Activated CD4-positive, alpha-beta memory T cell treated with anti-CD3 and anti-CD28 coated beads, Interleukin-2, amount 10 ng/mL, durations not matched to agents 7 days and 5 days (primary cell): ENCODE measurements around the gene MAPK1. TPM values are rescaled to one million over a fixed set of nuclear protein-coding genes. Genes with fewer than 3 reads are reported as not detected.
A peak's percentile ranks its signal among the peaks of the same experiment; 100 is the strongest.

Experiments used
- CTCF ChIA-PET: fragments of 350-600 bp; sonication (Branson Sonifier 250); formaldehyde crosslinking; loops from one replicate; lab custom pipeline; 2021; ENCODE audit warnings: antibody characterized with exemption, inconsistent platforms; lab: Charles Lee
- POLR2A ChIA-PET: fragments of 350-600 bp; sonication (Branson Sonifier 250); formaldehyde crosslinking; loops from one replicate; lab custom pipeline; 2021; ENCODE audit warnings: antibody characterized with exemption; lab: Charles Lee
- DNase-seq: peaks from one replicate; pipeline ENCODE4 v3.0.0-alpha.2; 2020
- H3K27ac Mint-ChIP-seq: one replicate; pipeline ENCODE4 v1.8.0; 2021; ENCODE audit warnings: mild to moderate bottlenecking, mixed read lengths
- H3K27me3 Mint-ChIP-seq: one replicate; pipeline ENCODE4 v1.8.0; 2021; ENCODE audit warnings: mixed read lengths
- H3K36me3 Mint-ChIP-seq: one replicate; pipeline ENCODE4 v1.8.0; 2021; ENCODE audit warnings: low read depth, mixed read lengths
- H3K4me1 Mint-ChIP-seq: one replicate; pipeline ENCODE4 v1.8.0; 2021; ENCODE audit warnings: mixed read lengths
- H3K4me3 Mint-ChIP-seq: one replicate; pipeline ENCODE4 v1.8.0; 2021; ENCODE audit warnings: mild to moderate bottlenecking, mixed read lengths
- H3K9me3 Mint-ChIP-seq: one replicate; pipeline ENCODE4 v1.8.0; 2021; ENCODE audit warnings: mixed read lengths
- total RNA-seq, 2 experiments: library from RNA; stranded (reverse); gene quantifications; one replicate each; pipeline ENCODE4 v1.2.3, GENCODE V29; 2021

Gene MAPK1
- total RNA-seq, 2 experiments from 2014 or later: 97.6 to 99.5 TPM

DNA sequence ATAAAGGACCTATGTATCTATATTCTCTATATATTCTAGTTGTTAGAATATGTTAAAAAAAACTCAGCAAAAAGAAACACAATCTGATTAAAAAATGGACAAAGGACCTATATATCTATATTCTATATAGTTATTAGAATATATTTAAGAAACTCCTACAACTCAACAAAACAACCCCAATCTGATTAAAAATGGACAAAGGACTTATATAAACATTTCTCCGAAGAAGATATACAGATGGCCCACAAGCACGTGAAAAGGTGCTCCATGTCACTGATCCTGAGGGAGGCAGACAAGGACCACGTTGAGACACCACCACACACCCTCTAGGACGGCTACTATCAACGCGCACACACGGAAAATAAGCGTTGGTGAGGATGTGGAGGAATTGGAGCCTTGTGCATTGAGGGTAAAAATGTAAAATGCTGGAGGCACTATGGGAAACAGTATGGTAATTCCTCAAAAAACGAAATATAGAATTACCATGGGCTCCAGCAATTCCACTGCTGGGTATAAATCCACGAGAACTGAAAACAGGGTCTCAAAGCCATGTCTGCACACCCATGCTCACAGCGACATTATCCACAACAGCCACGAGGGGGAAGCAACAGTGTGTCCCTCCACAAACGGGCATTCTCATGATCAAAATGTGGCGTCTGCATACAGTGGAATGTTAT is 154.6 kb downstream of the MAPK1 start:
- DNase-seq: peak; percentile 60
- POLR2A ChIA-PET: interaction anchor here (0.6 kb wide), 1 partner anchor 240 kb away, joined by 3 read pairs; the partner anchor contains the start of gene PPM1F
- Mint-ChIP-seq H3K4me1 (peaks cover 5% of the 10 kb centered on the region), H3K4me3 (no peak overlapping the region), H3K9me3 (no peaks in the 10 kb centered on the region), H3K27me3 (no peaks in the 10 kb centered on the region), H3K36me3 (no peaks in the 10 kb centered on the region), H3K27ac (no peak overlapping the region)
- CTCF ChIA-PET: interaction anchor here (0.7 to 1.8 kb wide), 2 partner anchors 60 to 154 kb away, joined by 3 to 5 read pairs; partner anchors contain the start of gene MAPK1

DNA sequence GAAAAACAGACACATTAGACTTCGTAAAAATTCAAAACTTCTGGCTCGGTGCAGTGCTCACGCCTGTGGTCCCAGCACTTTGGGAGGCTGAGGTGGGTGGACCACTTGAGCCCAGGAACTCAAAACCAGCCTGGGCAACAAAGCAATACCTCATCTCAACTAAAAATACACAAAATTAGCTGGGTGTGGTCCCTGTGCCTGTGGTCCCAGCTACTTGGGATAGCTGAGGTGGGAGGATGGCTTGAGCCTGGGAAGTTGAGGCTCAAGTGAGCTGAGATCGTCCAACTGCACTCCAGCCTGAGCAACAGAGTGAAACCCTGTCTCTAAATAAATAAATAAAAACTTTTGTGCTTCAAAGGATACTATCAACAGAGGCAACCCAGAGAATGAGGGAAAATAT is 155.6 kb downstream of the MAPK1 start:
- Mint-ChIP-seq H3K27ac (no peak overlapping the region), H3K27me3 (no peaks in the 10 kb centered on the region), H3K9me3 (no peaks in the 10 kb centered on the region), H3K4me1 (peaks cover 5% of the 10 kb centered on the region), H3K36me3 (no peaks in the 10 kb centered on the region), H3K4me3 (no peak overlapping the region)
- no peak for DNase-seq
- CTCF ChIA-PET: interaction anchor here (0.7 to 1.8 kb wide), 2 partner anchors 59 to 155 kb away, joined by 3 to 5 read pairs; partner anchors contain the start of gene MAPK1
- POLR2A ChIA-PET: no interaction called here

GRCh38 chr22:21710156-21710555 is 157.3 kb downstream of the MAPK1 start:
- Mint-ChIP-seq H3K36me3 (no peaks in the 10 kb centered on the region), H3K4me1 (peaks cover 5% of the 10 kb centered on the region)
- POLR2A ChIA-PET: no interaction called here

DNA sequence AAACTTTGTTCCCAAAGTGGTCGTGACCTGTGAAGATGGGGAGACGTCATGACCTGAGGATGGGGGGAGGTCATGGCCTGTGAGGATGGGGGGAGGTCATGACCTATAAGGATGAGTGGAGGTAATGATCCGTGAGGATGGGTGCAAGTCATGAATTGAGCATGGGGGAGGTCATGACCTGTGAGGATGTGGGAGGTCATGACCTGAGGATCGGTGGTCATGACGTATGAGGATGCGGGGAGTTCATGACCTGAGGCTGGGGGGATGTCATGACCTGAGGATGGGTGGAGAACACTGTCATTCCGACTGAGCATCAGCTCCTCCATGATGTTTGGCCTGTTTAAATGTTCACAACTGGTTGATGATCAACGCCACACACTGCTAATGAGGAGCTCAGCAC is 157.8 kb downstream of the MAPK1 start:
- ChIA-PET CTCF (no interaction called here), POLR2A (no interaction called here)
- H3K27ac Mint-ChIP-seq: no peak overlapping the region
- H3K9me3 Mint-ChIP-seq: no peaks in the 10 kb centered on the region
- peaks cover 5% of the 10 kb centered on the region for H3K4me1 Mint-ChIP-seq
- DNase-seq: no peak
- H3K36me3 Mint-ChIP-seq: no peaks in the 10 kb centered on the region
- no peaks in the 10 kb centered on the region for H3K27me3 Mint-ChIP-seq
- no peak overlapping the region for H3K4me3 Mint-ChIP-seq

More at GRCh38 chr22:21710156-21710555, 157.3 kb downstream of the MAPK1 start:
- Mint-ChIP-seq H3K27me3 (no peaks in the 10 kb centered on the region), H3K9me3 (no peaks in the 10 kb centered on the region), H3K4me3 (no peak overlapping the region), H3K27ac (no peak overlapping the region)
- CTCF ChIA-PET: interaction anchor here (1.0 kb wide), 1 partner anchor 14 kb away, joined by 3 read pairs; no protein-coding TSS in a partner anchor
- no peak for DNase-seq

GRCh38 chr22:21708960-21709359 is 158.5 kb downstream of the MAPK1 start:
- Mint-ChIP-seq H3K36me3 (no peaks in the 10 kb centered on the region), H3K27me3 (no peaks in the 10 kb centered on the region), H3K4me1 (peaks cover 5% of the 10 kb centered on the region), H3K9me3 (no peaks in the 10 kb centered on the region), H3K4me3 (no peak overlapping the region), H3K27ac (no peak overlapping the region)
- POLR2A ChIA-PET: no interaction called here
- CTCF ChIA-PET: no interaction called here
- no peak for DNase-seq

- H3K4me3 Mint-ChIP-seq: no peak overlapping the region
- H3K4me1 Mint-ChIP-seq: peaks cover 4% of the 10 kb centered on the region
- no peak overlapping the region for H3K27ac Mint-ChIP-seq
- no peak for DNase-seq
- H3K27me3 Mint-ChIP-seq: no peaks in the 10 kb centered on the region
- CTCF ChIA-PET: interaction anchor here (0.6 kb wide), 2 partner anchors 241 to 600 kb away, joined by 3 to 6 read pairs; no protein-coding TSS in a partner anchor
- no peaks in the 10 kb centered on the region for H3K36me3 Mint-ChIP-seq
- H3K9me3 Mint-ChIP-seq: no peaks in the 10 kb centered on the region
- POLR2A ChIA-PET: interaction anchor here (1.3 kb wide), 1 partner anchor 10 kb away, joined by 3 read pairs; no protein-coding TSS in a partner anchor
These were observed 159.8 kb downstream of the MAPK1 start for GRCh38 chr22:21707677-21708076.

Other genes with a start within 250 kb of the MAPK1 start
- gene YDJC, start 237.6 kb downstream of the MAPK1 start, total RNA-seq: 10 to 100 TPM; 37.1 to 38.0 TPM
- under 1 TPM; 0.33 to 0.43 TPM for gene CCDC116, start 234.9 kb downstream of the MAPK1 start, total RNA-seq
- gene SDF2L1, start 225.3 kb downstream of the MAPK1 start, total RNA-seq: 10 to 100 TPM; 61.4 to 62.1 TPM
- gene PPIL2, start 201.6 kb downstream of the MAPK1 start, total RNA-seq: 10 to 100 TPM; 62.5 to 66.3 TPM
- gene YPEL1, start 131.9 kb downstream of the MAPK1 start, total RNA-seq: 10 to 100 TPM; 17.3 to 17.5 TPM
- 10 to 100 TPM; 11.9 to 12.5 TPM for gene PPM1F, start 85.2 kb upstream of the MAPK1 start, total RNA-seq
- 10 to 100 TPM; 42.6 to 42.7 TPM for gene TOP3B, start 115.1 kb upstream of the MAPK1 start, total RNA-seq